ENCODE data around the gene SEMA3A.
"Not testable (repeated sequence)": the region's sequence is repeated elsewhere in the genome, so short reads cannot be mapped to it uniquely, and the experiment has no call there.

The SEMA3A gene

GRCh38 chr7:84230491-84230890 lies 35.9 kb upstream of the SEMA3A start:
- no peak overlapping the region for H3K4me3 ChIP-seq (ENCODE audit: low read length)
- no peak for DNase-seq (ENCODE audit: low read depth)
- no peak for TF ChIP-seq CTCF (conservative IDR thresholded peaks at IDR 0.05; ENCODE audit: low read depth, low read length)

- no peak for TF ChIP-seq CTCF (conservative IDR thresholded peaks at IDR 0.05; ENCODE audit: low read depth, low read length)
- no peak overlapping the region for H3K4me3 ChIP-seq (ENCODE audit: low read length)
- DNase-seq (ENCODE audit: low read depth) = no peak
Measured at GRCh38 chr7:84228526-84228925, 33.9 kb upstream of the SEMA3A start.

GRCh38 chr7:84226759-84227158 lies 32.2 kb upstream of the SEMA3A start:
- TF ChIP-seq CTCF (conservative IDR thresholded peaks at IDR 0.05; ENCODE audit: low read depth, low read length) = no peak
- no peak for DNase-seq (ENCODE audit: low read depth)
- H3K4me3 ChIP-seq (ENCODE audit: low read length) = no peak overlapping the region

GRCh38 chr7:84224505-84224904 lies 29.9 kb upstream of the SEMA3A start:
- DNase-seq (ENCODE audit: low read depth) = no peak
- no peak for TF ChIP-seq CTCF (conservative IDR thresholded peaks at IDR 0.05; ENCODE audit: low read depth, low read length)

GRCh38 chr7:84219310-84219709 lies 24.7 kb upstream of the SEMA3A start:
- H3K4me3 ChIP-seq (ENCODE audit: low read length) = no peak overlapping the region
- no peak for TF ChIP-seq CTCF (conservative IDR thresholded peaks at IDR 0.05; ENCODE audit: low read depth, low read length)
- DNase-seq (ENCODE audit: low read depth) = no peak

More at GRCh38 chr7:84224505-84224904, 29.9 kb upstream of the SEMA3A start:
- H3K4me3 ChIP-seq (ENCODE audit: low read length) = no peak overlapping the region

GRCh38 chr7:84218681-84219080 lies 24.1 kb upstream of the SEMA3A start:
- no peak overlapping the region for H3K4me3 ChIP-seq (ENCODE audit: low read length)
- DNase-seq (ENCODE audit: low read depth) = no peak
- TF ChIP-seq CTCF (conservative IDR thresholded peaks at IDR 0.05; ENCODE audit: low read depth, low read length) = no peak

- no peak overlapping the region for H3K4me3 ChIP-seq (ENCODE audit: low read length)
- no peak for DNase-seq (ENCODE audit: low read depth)
- TF ChIP-seq CTCF (conservative IDR thresholded peaks at IDR 0.05; ENCODE audit: low read depth, low read length) = no peak
Measured at GRCh38 chr7:84216472-84216871, 21.9 kb upstream of the SEMA3A start.

GRCh38 chr7:84214757-84215156 lies 20.2 kb upstream of the SEMA3A start:
- not testable (repeated sequence) for H3K4me3 ChIP-seq (ENCODE audit: low read length); DNase-seq (ENCODE audit: low read depth)

Data from retinal pigment epithelial cell (primary cell).